A549 (cell line): ENCODE measurements around the gene GSS. TPM values are rescaled to one million over a fixed set of nuclear protein-coding genes. Genes with fewer than 3 reads are reported as not detected.

Experiments
- ATAC-seq, 2 experiments: fragments of 200-7000 bp in 1 of 2; fragments of >200 bp in 1 of 2; cut with Nextera tagmentation in 1 of 2; cut with Tn5 transposase in 1 of 2; 3 replicates each; pipeline versions ENCODE4 v1.8.0 to v1.9.1; 2018 to 2020; ENCODE audit warnings: mild to moderate bottlenecking in 1 of 2, moderate library complexity in 1 of 2
- CTCF ChIA-PET: fragments of 300-600 bp; sonication (Branson Sonifier 250); formaldehyde crosslinking; extraction: SDS; loops from one replicate; lab custom pipeline; 2021; ENCODE audit warnings: antibody characterized with exemption, inconsistent platforms; lab: Yijun Ruan, JAX
- POLR2A ChIA-PET: fragments of 350-600 bp; formaldehyde crosslinking; extraction: SDS; loops from one replicate; lab custom pipeline; 2021; ENCODE audit warnings: antibody characterized with exemption, inconsistent platforms; lab: Yijun Ruan, JAX
- DNase-seq, 2 experiments: peaks; one replicate each; pipeline versions ENCODE4 v3.0.0 to v3.0.0-alpha.2; 2011 to 2016; ENCODE audit warnings: low read depth in 1 of 2, low spot score in 1 of 2
- FAIRE-seq: peaks from 2 replicates; lab custom pipeline; 2011; peaks lifted over from hg19 to GRCh38; lab: Jason Lieb, UNC
- H3K27ac ChIP-seq, 2 experiments: fragments of >200 bp; sonication (Bioruptor Twin); formaldehyde crosslinking; 3 replicates each; pipeline ENCODE4 v1.5.1; 2016 to 2017
- H3K4me1 ChIP-seq: fragments of >200 bp; sonication (Bioruptor Twin); formaldehyde crosslinking; 3 replicates; pipeline ENCODE4 v1.6.1; 2016
- H3K4me2 ChIP-seq: fragments of >200 bp; sonication (Bioruptor Twin); formaldehyde crosslinking; 3 replicates; pipeline ENCODE4 v1.6.1; 2016
- H3K4me3 ChIP-seq: fragments of >200 bp; sonication (Bioruptor Twin); formaldehyde crosslinking; 3 replicates; pipeline ENCODE4 v1.5.1; 2016
- H3K9me3 ChIP-seq: fragments of >200 bp; sonication (Bioruptor Twin); formaldehyde crosslinking; 3 replicates; pipeline ENCODE4 v1.6.1; 2016
- ATOH8 ChIP-seq: fragments of 250-450 bp; sonication (Bioruptor Pico); IDR thresholded peaks from 2 replicates; pipeline ENCODE4 v1.5.0; 2020; ENCODE audit warnings: low read depth, mild to moderate bottlenecking, moderate library complexity
- CBX8 ChIP-seq: fragments of 200-600 bp; sonication (generic); IDR thresholded peaks from 2 replicates; pipeline ENCODE4 v1.6.1; 2016
- CTCF ChIP-seq: fragments of >200 bp; sonication (Bioruptor Twin); formaldehyde crosslinking; IDR thresholded peaks from 3 replicates; pipeline ENCODE4 v1.5.1; 2016
- E2F6 ChIP-seq: IDR thresholded peaks from 2 replicates; pipeline ENCODE4 v1.6.1; 2012; ENCODE audit warnings: low read depth, borderline replicate concordance
- ELK1 ChIP-seq: fragments of 150-350 bp; IDR thresholded peaks from 2 replicates; pipeline ENCODE4 v1.6.1; 2014; ENCODE audit warnings: low read depth, mild to moderate bottlenecking, low read length
- EP300 ChIP-seq, 2 experiments: fragments of >200 bp; sonication (Bioruptor Twin); formaldehyde crosslinking; IDR thresholded peaks; 2 replicates in 1 of 2; 3 replicates in 1 of 2; pipeline ENCODE4 v1.6.1; 2016 to 2017
- ESRRA ChIP-seq: fragments of 150-350 bp; IDR thresholded peaks from 2 replicates; pipeline ENCODE4 v1.6.1; 2014; ENCODE audit warnings: mild to moderate bottlenecking, low read length, borderline replicate concordance
- HEYL ChIP-seq: fragments of 250-450 bp; sonication (Bioruptor Pico); IDR thresholded peaks from 2 replicates; pipeline ENCODE4 v1.8.0; 2021; ENCODE audit warnings: mild to moderate bottlenecking, moderate library complexity
- HMGXB4 ChIP-seq: fragments of 250-450 bp; sonication (Bioruptor Pico); IDR thresholded peaks from 2 replicates; pipeline ENCODE4 v1.5.0; 2021; ENCODE audit warnings: mild to moderate bottlenecking, moderate library complexity, borderline replicate concordance
- JUNB ChIP-seq: fragments of >200 bp; sonication (Bioruptor Twin); formaldehyde crosslinking; IDR thresholded peaks from 2 replicates; pipeline ENCODE4 v1.6.1; 2016
- KDM1A ChIP-seq: fragments of 200-600 bp; sonication (generic); IDR thresholded peaks from 2 replicates; pipeline ENCODE4 v1.6.1; 2016; ENCODE audit warnings: low read depth, mild to moderate bottlenecking
- MAFK ChIP-seq: fragments of 450-650 bp; IDR thresholded peaks from 2 replicates; pipeline ENCODE4 v1.6.1; 2014; ENCODE audit not compliant: partially characterized antibody
- MAX ChIP-seq: IDR thresholded peaks from 2 replicates; pipeline ENCODE4 v1.6.1; 2012
- MAZ ChIP-seq: fragments of 150-350 bp; IDR thresholded peaks from 2 replicates; pipeline ENCODE4 v1.6.1; 2014; ENCODE audit warnings: antibody characterized with exemption, low read depth, low read length, borderline replicate concordance
- MYC ChIP-seq: IDR thresholded peaks from 2 replicates; pipeline ENCODE4 v1.6.1; 2012; ENCODE audit warnings: mild to moderate bottlenecking, inconsistent platforms, low read length, improper control_type of control experiment, borderline replicate concordance
- NFE2L2 ChIP-seq: fragments of 150-350 bp; conservative IDR thresholded peaks from 2 replicates; pipeline ENCODE4 v1.6.1; 2014; ENCODE audit warnings: low read length
- NPAS2 ChIP-seq: fragments of 250-450 bp; sonication (Bioruptor Pico); IDR thresholded peaks from 2 replicates; pipeline ENCODE4 v1.8.0; 2022; ENCODE audit warnings: mild to moderate bottlenecking, moderate library complexity, borderline replicate concordance
- PHF8 ChIP-seq: fragments of 200-600 bp; sonication (generic); IDR thresholded peaks from 2 replicates; pipeline ENCODE4 v1.6.1; 2016; ENCODE audit warnings: low read depth, mild to moderate bottlenecking, antibody characterized with exemption, moderate library complexity, borderline replicate concordance
- RCOR1 ChIP-seq: fragments of 150-350 bp; IDR thresholded peaks from 2 replicates; pipeline ENCODE4 v1.6.1; 2014; ENCODE audit warnings: antibody characterized with exemption, low read length, low read depth
- SREBF2 ChIP-seq: fragments of 450-650 bp; IDR thresholded peaks from 2 replicates; pipeline ENCODE4 v1.6.1; 2014; ENCODE audit warnings: mild to moderate bottlenecking, moderate library complexity
- TP53 ChIP-seq: fragments of 250-450 bp; sonication (Bioruptor Pico); IDR thresholded peaks from 2 replicates; pipeline ENCODE4 v1.5.0; 2021; ENCODE audit warnings: mild to moderate bottlenecking, moderate library complexity
- ZFP36 ChIP-seq: fragments of 450-650 bp; IDR thresholded peaks from 2 replicates; pipeline ENCODE4 v1.6.1; 2014; ENCODE audit warnings: borderline replicate concordance; ENCODE audit not compliant: partially characterized antibody
- ZNF302 ChIP-seq: fragments of 250-450 bp; sonication (Bioruptor Pico); IDR thresholded peaks from 2 replicates; pipeline ENCODE4 v1.9.0; 2021; ENCODE audit warnings: inconsistent platforms, mild to moderate bottlenecking, moderate library complexity
- WGBS: methylation state at CpG from one replicate; pipeline ENCODE4 v1.1.6; 2017; ENCODE audit errors: missing lambda C conversion rate; 5-methylcytosine and 5-hydroxymethylcytosine counted together
- polyA plus RNA-seq, 4 experiments: library from polyadenylated mRNA; depleted of rRNA in 3 of 4; stranded (reverse); fragments of >200 nt; fragmentation: RNase III in 1 of 4; extraction: RNeasy Plus Mini Kit Qiagen cat#74134 plus additional on column Dnase treatment in 1 of 4; gene quantifications; 2 replicates in 3 of 4; 3 replicates in 1 of 4; pipeline ENCODE4 v1.2.3, GENCODE V29; 2011 to 2017

GSS gene
- polyA plus RNA-seq, 2 of the 4 experiments (the other 2 are of a cell fraction), result 57.1 to 92.4 TPM

- TF ChIP-seq CTCF (no peak), NPAS2 (CRISPR knock-in tag) (no peak)
Measured at GRCh38 chr20:34883809-34884208, 71.8 kb downstream of the GSS start (continued).

- FAIRE-seq, result no peak
- ChIA-PET CTCF (interaction anchor here (0.6 to 3.0 kb wide), 4 partner anchors 9 to 556 kb away, joined by 3 to 17 read pairs (median 4); no protein-coding TSS in a partner anchor), POLR2A (no interaction called here)
- H3K27ac ChIP-seq, result no peak overlapping the region
- TF ChIP-seq KDM1A (no peak), SREBF2 (no peak), CBX8 (no peak), EP300 (IDR thresholded peaks at IDR 0.05) (no peak), MAX (no peak), ZNF302 (CRISPR knock-in tag) (no peak), ZFP36 (no peak), MAFK (no peak), TP53 (CRISPR knock-in tag) (no peak), HMGXB4 (CRISPR knock-in tag) (no peak), RCOR1 (no peak), ESRRA (no peak), E2F6 (no peak), NFE2L2 (no peak), ATOH8 (CRISPR knock-in tag) (no peak), MAZ (no peak)
- TF ChIP-seq, all 56 proteins: peak for 0
- DNase-seq (no peak), ATAC-seq (no peak)
- no peak overlapping the region for H3K4me3 ChIP-seq
- H3K9me3 ChIP-seq, result no peaks in the 10 kb centered on the region
- peaks cover 17% of the 10 kb centered on the region; the same call in 2 of the 3 replicates for H3K4me1 ChIP-seq
- H3K4me2 ChIP-seq, result no peak overlapping the region
Measured at GRCh38 chr20:34883087-34883688, 72.4 kb downstream of the GSS start.

- ATAC-seq (no peak), DNase-seq (no peak), FAIRE-seq (no peak)
- no peaks in the 10 kb centered on the region for H3K9me3 ChIP-seq
- H3K4me2 ChIP-seq, result no peak overlapping the region
- WGBS, result 46% methylated on average over 2 of the region's 2 CpGs
- no peak overlapping the region for H3K4me3 ChIP-seq
- peaks cover 17% of the 10 kb centered on the region; the same call in 2 of the 3 replicates for H3K4me1 ChIP-seq
- ChIA-PET POLR2A (no interaction called here), CTCF (no interaction called here)
- H3K27ac ChIP-seq, result no peak overlapping the region
- TF ChIP-seq PHF8, result no peak
- TF ChIP-seq NPAS2 (CRISPR knock-in tag), result no peak
- no peak for TF ChIP-seq ESRRA
- no peak for TF ChIP-seq HMGXB4 (CRISPR knock-in tag)
- no peak for TF ChIP-seq MYC
- no peak for TF ChIP-seq JUNB
- no peak for TF ChIP-seq ELK1
- TF ChIP-seq HEYL, result no peak
Measured at GRCh38 chr20:34881689-34882088, 73.9 kb downstream of the GSS start.
